Neural cell (in vitro differentiated cells): ENCODE results near the gene PAN2. TPM values are rescaled to one million over a fixed set of nuclear protein-coding genes. Genes with fewer than 3 reads are reported as not detected.

ENCODE experiments used
- H2AFZ ChIP-seq: fragments of 200-600, 300-800 bp; sonication (generic), shearing (Covaris generic); 2 replicates; pipeline ENCODE4 v1.6.0; 2014; ENCODE audit warnings: low read depth, mild to moderate bottlenecking, antibody characterized with exemption, low read length, moderate library complexity
- H3F3A ChIP-seq: fragments of 200-600 bp; shearing (Covaris generic); 2 replicates; pipeline ENCODE4 v1.6.1; 2016; ENCODE audit warnings: mild to moderate bottlenecking, moderate library complexity, mixed read lengths, antibody characterized with exemption, low read length; ENCODE audit not compliant: insufficient read depth, poor library complexity, severe bottlenecking
- H3K27ac ChIP-seq: fragments of 200-600, 300-800 bp; sonication (generic), shearing (Covaris generic); 2 replicates; pipeline ENCODE4 v1.5.1; 2014; ENCODE audit warnings: mild to moderate bottlenecking, low read length, moderate library complexity
- H3K27me3 ChIP-seq: fragments of 300-800, 200-600 bp; sonication (generic), shearing (Covaris generic); 2 replicates; pipeline ENCODE4 v1.6.0; 2014; ENCODE audit warnings: mild to moderate bottlenecking, low read depth, low read length, moderate library complexity; ENCODE audit not compliant: insufficient read depth
- H3K36me3 ChIP-seq: fragments of 300-800, 200-600 bp; sonication (generic), shearing (Covaris generic); 2 replicates; pipeline ENCODE4 v1.5.1; 2014; ENCODE audit warnings: mild to moderate bottlenecking, antibody characterized with exemption, low read length, moderate library complexity; ENCODE audit not compliant: insufficient read depth
- H3K4me2 ChIP-seq: fragments of 300-800, 200-600 bp; sonication (generic), shearing (Covaris generic); 2 replicates; pipeline ENCODE4 v1.6.0; 2014; ENCODE audit warnings: mild to moderate bottlenecking, low read length
- H3K4me3 ChIP-seq: fragments of 300-800, 200-600 bp; sonication (generic), shearing (Covaris generic); 2 replicates; pipeline ENCODE4 v1.5.1; 2014; ENCODE audit warnings: mild to moderate bottlenecking, low read length, moderate library complexity
- H3K79me2 ChIP-seq: fragments of 200-600 bp; shearing (Covaris generic); replicated peaks from 2 replicates; pipeline ENCODE4 v1.6.0; 2014; ENCODE audit warnings: mild to moderate bottlenecking, low read length, moderate library complexity; ENCODE audit not compliant: insufficient read depth
- H3K9ac ChIP-seq: fragments of 300-800, 200-600 bp; sonication (generic), shearing (Covaris generic); 2 replicates; pipeline ENCODE4 v1.6.1; 2016; ENCODE audit warnings: mild to moderate bottlenecking, low read length, mixed read lengths
- H3K9me2 ChIP-seq: fragments of 200-600 bp; shearing (Covaris generic); 2 replicates; pipeline ENCODE4 v1.6.1; 2016; ENCODE audit warnings: mild to moderate bottlenecking, low read length, mixed read lengths; ENCODE audit not compliant: insufficient read depth
- H3K9me3 ChIP-seq: fragments of 200-600, 300-800 bp; sonication (generic), shearing (Covaris generic); 2 replicates; pipeline ENCODE4 v1.6.1; 2016; ENCODE audit warnings: mild to moderate bottlenecking, mixed run types, low read length, moderate library complexity, mixed read lengths
- H4K20me1 ChIP-seq: fragments of 200-600 bp; shearing (Covaris generic); 2 replicates; pipeline ENCODE4 v1.6.1; 2016; ENCODE audit warnings: mild to moderate bottlenecking, mixed run types; ENCODE audit not compliant: insufficient read depth
- EP300 ChIP-seq: fragments of 450-650 bp; conservative IDR thresholded peaks from 2 replicates; pipeline ENCODE4 v1.6.1; 2014; ENCODE audit warnings: antibody characterized with exemption, mild to moderate bottlenecking, moderate library complexity; ENCODE audit not compliant: poor library complexity, severe bottlenecking
- EZH2 ChIP-seq: fragments of 200-600, 300-800 bp; shearing (Covaris generic), sonication (generic); IDR thresholded peaks from 2 replicates; pipeline ENCODE4 v1.6.1; 2014; ENCODE audit warnings: antibody characterized with exemption, low read length, borderline replicate concordance, mild to moderate bottlenecking; ENCODE audit not compliant: insufficient read depth, poor library complexity, severe bottlenecking
- MXI1 ChIP-seq: fragments of 450-650 bp; conservative IDR thresholded peaks from 2 replicates; pipeline ENCODE4 v1.6.1; 2014; ENCODE audit warnings: antibody characterized with exemption, mild to moderate bottlenecking; ENCODE audit not compliant: poor library complexity, severe bottlenecking
- POLR2AphosphoS5 ChIP-seq: IDR thresholded peaks from 2 replicates; pipeline ENCODE4 v1.6.1; 2012
- RAD21 ChIP-seq: fragments of 450-650 bp; conservative IDR thresholded peaks from 2 replicates; pipeline ENCODE4 v1.6.1; 2014; ENCODE audit warnings: antibody characterized with exemption, mild to moderate bottlenecking, moderate library complexity
- SMC3 ChIP-seq: fragments of 450-650 bp; conservative IDR thresholded peaks from 2 replicates; pipeline ENCODE4 v1.6.1; 2014; ENCODE audit warnings: antibody characterized with exemption, mild to moderate bottlenecking, moderate library complexity; ENCODE audit not compliant: poor library complexity
- TAF1 ChIP-seq: IDR thresholded peaks from 2 replicates; pipeline ENCODE4 v1.6.1; 2012; ENCODE audit warnings: low read depth
- polyA plus RNA-seq: library from polyadenylated mRNA; depleted of rRNA; stranded (reverse); fragments of >200 nt; gene quantifications from 2 replicates; pipeline ENCODE4 v1.2.3, GENCODE V29; 2014
- TF ChIP-seq, protein P1 (sequence below): IDR thresholded peaks from 2 replicates; pipeline ENCODE4 v1.6.1; 2012; ENCODE audit warnings: borderline replicate concordance
- TF ChIP-seq, protein P2 (sequence below): fragments of 450-650 bp; IDR thresholded peaks from 2 replicates; pipeline ENCODE4 v1.5.1; 2014; ENCODE audit warnings: antibody characterized with exemption, mild to moderate bottlenecking, moderate library complexity; ENCODE audit not compliant: poor library complexity, severe bottlenecking

PAN2 gene
- polyA plus RNA-seq, 1 donor from 2014 or later, result 63.0 TPM

DNA sequence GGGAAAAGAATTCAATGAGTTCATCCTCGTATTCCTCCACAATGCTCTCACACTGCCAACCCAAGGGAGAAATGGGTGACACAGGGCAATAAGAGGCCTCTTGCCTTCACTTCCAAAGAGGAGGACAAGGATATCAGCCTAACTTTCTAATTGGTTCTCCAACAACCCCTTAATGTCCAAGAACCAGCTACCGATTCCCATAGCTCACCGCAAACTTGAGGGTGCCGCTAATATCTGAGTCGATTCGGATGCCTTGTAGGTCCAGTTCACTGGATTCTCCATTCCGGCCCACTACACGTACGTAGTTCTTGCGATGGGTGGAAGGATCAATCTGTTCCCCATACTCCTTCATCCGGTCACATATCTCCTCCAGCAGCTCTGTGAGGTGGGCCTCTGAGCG lies 22.8 kb downstream of the PAN2 start:
- Histone ChIP-seq H4K20me1 (no peaks in the 10 kb centered on the region), H3F3A (no peaks in the 10 kb centered on the region), H2AFZ (no peak overlapping the region), H3K9ac (no peak overlapping the region), H3K27ac (no peak overlapping the region), H3K4me3 (no peak overlapping the region), H3K4me2 (no peak overlapping the region), H3K79me2 (peaks cover 10% of the 10 kb centered on the region), H3K9me3 (no peaks in the 10 kb centered on the region), H3K9me2 (no peaks in the 10 kb centered on the region), H3K36me3 (peaks cover 4% of the 10 kb centered on the region), H3K27me3 (no peaks in the 10 kb centered on the region)
- TF ChIP-seq POLR2AphosphoS5 (no peak), RAD21 (no peak), EP300 (no peak), MXI1 (no peak), TAF1 (no peak), EZH2 (no peak), SMC3 (no peak)
- TF ChIP-seq, protein P1, sequence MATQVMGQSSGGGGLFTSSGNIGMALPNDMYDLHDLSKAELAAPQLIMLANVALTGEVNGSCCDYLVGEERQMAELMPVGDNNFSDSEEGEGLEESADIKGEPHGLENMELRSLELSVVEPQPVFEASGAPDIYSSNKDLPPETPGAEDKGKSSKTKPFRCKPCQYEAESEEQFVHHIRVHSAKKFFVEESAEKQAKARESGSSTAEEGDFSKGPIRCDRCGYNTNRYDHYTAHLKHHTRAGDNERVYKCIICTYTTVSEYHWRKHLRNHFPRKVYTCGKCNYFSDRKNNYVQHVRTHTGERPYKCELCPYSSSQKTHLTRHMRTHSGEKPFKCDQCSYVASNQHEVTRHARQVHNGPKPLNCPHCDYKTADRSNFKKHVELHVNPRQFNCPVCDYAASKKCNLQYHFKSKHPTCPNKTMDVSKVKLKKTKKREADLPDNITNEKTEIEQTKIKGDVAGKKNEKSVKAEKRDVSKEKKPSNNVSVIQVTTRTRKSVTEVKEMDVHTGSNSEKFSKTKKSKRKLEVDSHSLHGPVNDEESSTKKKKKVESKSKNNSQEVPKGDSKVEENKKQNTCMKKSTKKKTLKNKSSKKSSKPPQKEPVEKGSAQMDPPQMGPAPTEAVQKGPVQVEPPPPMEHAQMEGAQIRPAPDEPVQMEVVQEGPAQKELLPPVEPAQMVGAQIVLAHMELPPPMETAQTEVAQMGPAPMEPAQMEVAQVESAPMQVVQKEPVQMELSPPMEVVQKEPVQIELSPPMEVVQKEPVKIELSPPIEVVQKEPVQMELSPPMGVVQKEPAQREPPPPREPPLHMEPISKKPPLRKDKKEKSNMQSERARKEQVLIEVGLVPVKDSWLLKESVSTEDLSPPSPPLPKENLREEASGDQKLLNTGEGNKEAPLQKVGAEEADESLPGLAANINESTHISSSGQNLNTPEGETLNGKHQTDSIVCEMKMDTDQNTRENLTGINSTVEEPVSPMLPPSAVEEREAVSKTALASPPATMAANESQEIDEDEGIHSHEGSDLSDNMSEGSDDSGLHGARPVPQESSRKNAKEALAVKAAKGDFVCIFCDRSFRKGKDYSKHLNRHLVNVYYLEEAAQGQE, result no peak
- TF ChIP-seq, protein P2, sequence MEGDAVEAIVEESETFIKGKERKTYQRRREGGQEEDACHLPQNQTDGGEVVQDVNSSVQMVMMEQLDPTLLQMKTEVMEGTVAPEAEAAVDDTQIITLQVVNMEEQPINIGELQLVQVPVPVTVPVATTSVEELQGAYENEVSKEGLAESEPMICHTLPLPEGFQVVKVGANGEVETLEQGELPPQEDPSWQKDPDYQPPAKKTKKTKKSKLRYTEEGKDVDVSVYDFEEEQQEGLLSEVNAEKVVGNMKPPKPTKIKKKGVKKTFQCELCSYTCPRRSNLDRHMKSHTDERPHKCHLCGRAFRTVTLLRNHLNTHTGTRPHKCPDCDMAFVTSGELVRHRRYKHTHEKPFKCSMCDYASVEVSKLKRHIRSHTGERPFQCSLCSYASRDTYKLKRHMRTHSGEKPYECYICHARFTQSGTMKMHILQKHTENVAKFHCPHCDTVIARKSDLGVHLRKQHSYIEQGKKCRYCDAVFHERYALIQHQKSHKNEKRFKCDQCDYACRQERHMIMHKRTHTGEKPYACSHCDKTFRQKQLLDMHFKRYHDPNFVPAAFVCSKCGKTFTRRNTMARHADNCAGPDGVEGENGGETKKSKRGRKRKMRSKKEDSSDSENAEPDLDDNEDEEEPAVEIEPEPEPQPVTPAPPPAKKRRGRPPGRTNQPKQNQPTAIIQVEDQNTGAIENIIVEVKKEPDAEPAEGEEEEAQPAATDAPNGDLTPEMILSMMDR, result no peak

DNA sequence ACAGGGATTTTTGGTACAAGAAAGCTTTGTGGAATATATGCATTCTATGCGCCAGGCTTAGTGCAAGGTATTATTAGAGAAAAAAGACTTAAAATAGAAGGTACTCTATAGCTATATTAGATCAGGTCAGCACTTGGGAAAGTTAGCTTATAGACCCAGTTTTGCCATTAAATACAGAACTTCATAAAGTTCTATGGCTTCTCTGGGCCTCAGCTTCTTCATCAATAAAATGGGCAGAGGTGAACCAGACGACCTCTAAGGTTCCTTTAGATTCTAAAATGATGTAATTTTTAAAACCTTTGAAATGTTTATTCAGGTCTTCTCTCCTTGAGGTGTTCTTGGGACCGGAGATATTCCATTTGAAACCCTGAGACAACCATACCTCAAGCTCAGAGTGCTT lies 25.1 kb downstream of the PAN2 start:
- Histone ChIP-seq H3K9ac (no peak overlapping the region), H3K9me3 (no peaks in the 10 kb centered on the region), H3K4me2 (no peak overlapping the region), H2AFZ (no peak overlapping the region), H3K79me2 (no peaks in the 10 kb centered on the region), H3F3A (no peaks in the 10 kb centered on the region), H3K27me3 (no peaks in the 10 kb centered on the region), H3K4me3 (no peak overlapping the region), H3K9me2 (no peaks in the 10 kb centered on the region), H3K27ac (no peak overlapping the region), H4K20me1 (no peaks in the 10 kb centered on the region), H3K36me3 (peaks cover 4% of the 10 kb centered on the region)
- TF ChIP-seq RAD21, result no peak
- no peak for TF ChIP-seq MXI1
- TF ChIP-seq, protein P2, result no peak
- TF ChIP-seq EZH2, result no peak
- no peak for TF ChIP-seq EP300
- no peak for TF ChIP-seq TAF1
- TF ChIP-seq SMC3, result no peak
- no peak for TF ChIP-seq POLR2AphosphoS5
- TF ChIP-seq, protein P1, result no peak
